Stimulated activated CD8-positive, alpha-beta memory T cell treated with anti-CD3 and anti-CD28 coated beads, Interleukin-7, amount 100 ng/mL, for 24 hours (primary cell): ENCODE results near the gene ST7L.

Experiments used
- DNase-seq: peaks from one replicate; pipeline ENCODE4 v3.0.0-alpha.2; 2020; ENCODE audit warnings: low read depth

Gene ST7L

GRCh38 chr1:112618114-112618720 lies 724 bp downstream of the ST7L start:
- no peak for DNase-seq

- no peak for DNase-seq
Measured at GRCh38 chr1:112614460-112615065, 4.4 kb downstream of the ST7L start.

- DNase-seq: no peak
Measured at GRCh38 chr1:112605633-112606327, 13.2 kb downstream of the ST7L start.

- DNase-seq: no peak
Measured at GRCh38 chr1:112603541-112603940, 15.4 kb downstream of the ST7L start.

GRCh38 chr1:112603012-112603411 lies 15.9 kb downstream of the ST7L start:
- DNase-seq: no peak

GRCh38 chr1:112599477-112599876 lies 19.5 kb downstream of the ST7L start:
- no peak for DNase-seq

GRCh38 chr1:112594208-112594876 lies 24.6 kb downstream of the ST7L start:
- no peak for DNase-seq

- DNase-seq: no peak
Measured at GRCh38 chr1:112589766-112590165, 29.2 kb downstream of the ST7L start.

- no peak for DNase-seq
Measured at GRCh38 chr1:112583366-112583765, 35.6 kb downstream of the ST7L start.

GRCh38 chr1:112581586-112582192 lies 37.3 kb downstream of the ST7L start:
- no peak for DNase-seq

GRCh38 chr1:112579801-112580510 lies 39.0 kb downstream of the ST7L start:
- DNase-seq: no peak

- no peak for DNase-seq
Measured at GRCh38 chr1:112576240-112576639, 42.7 kb downstream of the ST7L start.

- DNase-seq: no peak
Measured at GRCh38 chr1:112575154-112575804, 43.7 kb downstream of the ST7L start.

- no peak for DNase-seq
Measured at GRCh38 chr1:112565800-112566199, 53.1 kb downstream of the ST7L start.

- DNase-seq: no peak
Measured at GRCh38 chr1:112564081-112564480, 54.9 kb downstream of the ST7L start.

- DNase-seq: no peak
Measured at GRCh38 chr1:112563341-112563740, 55.6 kb downstream of the ST7L start.

GRCh38 chr1:112558634-112559033 lies 60.3 kb downstream of the ST7L start:
- DNase-seq: no peak

- no peak for DNase-seq
Measured at GRCh38 chr1:112557385-112557784, 61.6 kb downstream of the ST7L start.

- DNase-seq: no peak
Measured at GRCh38 chr1:112554411-112554810, 64.5 kb downstream of the ST7L start.

GRCh38 chr1:112549590-112549989 lies 69.4 kb downstream of the ST7L start:
- no peak for DNase-seq

- DNase-seq: no peak
Measured at GRCh38 chr1:112548547-112548946, 70.4 kb downstream of the ST7L start.
